ENCODE results near the gene AGFG2.
"Not testable (repeated sequence)": the region's sequence is repeated elsewhere in the genome, so short reads cannot be mapped to it uniquely, and the experiment has no call there.

Gene AGFG2

DNA sequence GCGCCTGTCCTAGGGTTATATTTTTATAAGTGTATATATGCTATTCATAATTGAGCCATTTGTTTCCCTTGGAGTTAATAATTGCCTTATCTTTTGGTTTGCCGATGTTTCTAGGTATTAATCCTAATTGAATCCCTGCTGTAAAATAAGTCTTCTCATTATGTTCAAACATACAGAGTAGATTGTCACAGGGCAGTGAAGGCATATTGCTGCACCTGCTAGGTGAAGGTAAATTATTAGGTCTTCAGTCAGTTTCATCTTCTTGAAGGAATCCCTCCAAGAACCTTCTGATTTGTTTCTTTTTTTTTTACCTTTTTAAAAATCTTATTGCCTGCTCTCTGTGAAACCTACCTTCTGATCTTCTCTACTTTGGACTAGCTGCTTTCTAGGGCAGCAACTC lies 17.9 kb upstream of the AGFG2 start:
- no peak for DNase-seq

DNA sequence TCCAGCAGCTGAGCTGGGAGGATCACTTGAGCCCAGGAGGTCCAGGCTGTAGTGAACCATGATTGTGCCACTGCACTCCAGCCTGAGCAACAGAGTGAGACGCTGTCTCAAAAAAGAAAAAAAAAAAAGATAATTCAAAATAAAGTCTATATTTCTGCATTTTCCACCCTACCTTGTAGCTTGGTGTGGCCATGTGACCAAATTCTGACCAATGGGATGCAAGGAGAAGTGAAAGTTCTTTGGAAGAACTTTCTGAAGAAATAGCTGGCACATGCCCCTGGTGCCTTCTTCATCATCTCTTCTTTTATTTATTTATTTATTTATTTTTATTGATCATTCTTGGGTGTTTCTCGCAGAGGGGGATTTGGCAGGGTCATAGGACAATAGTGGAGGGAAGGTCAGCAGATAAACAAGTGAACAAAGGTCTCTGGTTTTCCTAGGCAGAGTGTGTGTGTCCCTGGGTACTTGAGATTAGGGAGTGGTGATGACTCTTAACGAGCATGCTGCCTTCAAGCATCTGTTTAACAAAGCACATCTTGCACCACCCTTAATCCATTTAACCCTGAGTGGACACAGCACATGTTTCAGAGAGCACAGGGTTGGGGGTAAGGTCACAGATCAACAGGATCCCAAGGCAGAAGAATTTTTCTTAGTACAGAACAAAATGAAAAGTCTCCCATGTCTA lies 17.0 kb upstream of the AGFG2 start:
- not testable (repeated sequence) for DNase-seq

DNA sequence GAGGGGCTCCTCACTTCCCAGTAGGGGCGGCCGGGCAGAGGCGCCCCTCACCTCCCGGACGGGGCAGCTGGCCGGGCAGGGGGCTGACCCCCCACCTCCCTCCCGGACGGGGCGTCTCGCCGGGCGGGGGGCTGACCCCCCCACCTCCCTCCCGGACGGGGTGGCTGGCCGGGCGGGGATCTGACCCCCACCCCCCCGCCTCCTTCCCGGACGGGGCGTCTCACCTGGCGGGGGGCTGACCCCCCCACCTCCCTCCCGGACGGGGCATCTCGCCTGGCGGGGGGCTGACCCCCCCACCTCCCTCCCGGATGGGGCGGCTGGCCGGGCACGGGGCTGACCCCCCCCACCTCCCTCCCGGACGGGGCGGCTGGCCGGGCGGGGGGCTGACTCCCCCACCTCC lies 15.8 kb upstream of the AGFG2 start:
- DNase-seq = not testable (repeated sequence)

DNA sequence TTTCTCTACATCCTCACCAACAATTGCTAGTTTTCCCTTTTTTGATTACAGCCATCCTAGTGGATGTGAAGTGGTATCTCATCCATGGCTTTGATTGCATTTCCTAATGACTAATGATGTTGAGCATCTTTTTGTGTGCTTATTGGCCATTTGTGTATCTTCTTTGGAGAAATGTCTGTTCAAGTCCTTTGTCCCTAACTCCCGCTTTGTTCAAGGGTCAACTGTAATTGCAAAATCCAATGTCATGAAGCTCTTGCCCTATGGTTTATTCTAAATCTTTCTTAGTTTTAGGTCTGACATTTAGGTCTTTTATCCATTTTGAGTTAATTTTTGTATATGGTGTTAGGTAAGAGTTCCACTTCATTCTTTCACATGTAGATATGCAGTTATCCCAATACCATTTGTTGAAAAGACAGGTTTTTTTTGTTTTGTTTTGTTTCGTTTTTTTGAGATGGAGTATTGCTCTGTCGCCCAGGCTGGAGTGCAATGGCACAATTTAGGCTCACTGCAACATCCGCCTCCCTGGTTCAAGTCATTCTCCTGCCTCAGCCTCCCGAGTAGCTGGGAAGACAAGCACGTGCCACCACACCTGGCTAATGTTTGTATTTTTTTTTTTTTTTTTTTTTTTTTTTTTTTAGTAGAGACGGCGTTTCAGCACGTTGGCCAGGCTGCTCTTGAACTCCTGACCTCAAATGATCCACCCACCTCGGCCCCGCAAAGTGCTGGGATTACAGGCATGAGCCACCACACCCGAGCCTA lies 10.7 kb upstream of the AGFG2 start:
- not testable (repeated sequence) for DNase-seq

DNA sequence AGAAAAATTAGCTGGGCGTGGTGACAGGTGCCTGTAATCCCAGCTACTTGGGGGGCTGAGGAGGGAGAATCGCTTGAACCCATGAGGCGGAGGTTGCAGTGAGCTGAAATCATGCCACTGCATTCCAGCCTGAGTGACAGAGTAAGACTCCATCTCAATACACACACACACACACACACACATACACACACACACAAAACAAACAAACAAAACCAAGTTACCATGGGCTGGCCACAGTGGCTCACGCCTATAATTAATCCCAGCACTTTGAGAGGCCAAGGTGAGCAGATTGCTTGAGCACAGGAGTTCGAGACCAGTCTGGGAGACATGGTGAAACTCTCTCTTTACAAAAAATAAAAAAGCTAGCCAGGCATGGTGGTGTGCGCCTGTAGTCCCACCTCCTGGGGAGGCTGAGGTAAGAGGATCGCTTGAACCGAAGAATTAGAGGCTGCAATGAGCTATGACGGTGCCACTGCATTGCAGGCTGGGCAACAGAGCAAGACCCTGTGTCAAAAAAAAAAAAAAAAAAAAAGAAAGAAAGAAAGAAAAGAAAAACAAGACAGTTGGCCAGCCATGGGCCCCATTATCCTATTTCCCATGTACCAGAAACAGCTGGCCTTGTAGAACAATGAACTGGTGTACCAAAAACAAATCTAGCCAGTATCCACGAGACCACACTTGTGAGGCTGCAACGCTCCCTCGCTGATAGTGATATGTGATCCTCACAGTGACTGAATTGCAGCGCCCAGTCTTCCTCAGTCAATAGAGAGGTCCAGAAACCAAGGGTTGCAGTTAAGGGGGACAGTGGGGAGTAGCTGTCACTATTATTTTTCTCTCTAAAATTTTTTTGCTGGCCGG lies 6.6 kb upstream of the AGFG2 start:
- no peak for DNase-seq

DNA sequence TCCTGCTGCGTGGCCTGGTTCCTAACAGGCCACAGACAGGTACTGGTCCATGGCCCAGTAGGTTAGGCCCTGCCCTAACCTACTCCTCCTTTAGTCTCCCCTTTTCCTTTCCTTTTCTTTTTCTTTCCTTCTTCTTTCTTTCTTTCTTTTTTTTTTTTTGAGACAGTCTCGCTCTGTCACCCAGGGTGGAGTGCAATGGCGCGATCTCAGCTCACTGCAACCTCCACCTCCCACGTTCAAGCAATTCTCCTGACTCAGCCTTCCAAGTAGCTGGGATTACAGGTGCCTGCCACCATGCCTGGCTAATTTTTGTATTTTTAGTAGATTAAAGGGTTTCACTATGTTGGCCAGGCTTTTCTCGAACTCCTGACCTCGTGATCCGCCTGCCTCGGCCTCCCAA lies 3.0 kb upstream of the AGFG2 start:
- not testable (repeated sequence) for DNase-seq

DNA sequence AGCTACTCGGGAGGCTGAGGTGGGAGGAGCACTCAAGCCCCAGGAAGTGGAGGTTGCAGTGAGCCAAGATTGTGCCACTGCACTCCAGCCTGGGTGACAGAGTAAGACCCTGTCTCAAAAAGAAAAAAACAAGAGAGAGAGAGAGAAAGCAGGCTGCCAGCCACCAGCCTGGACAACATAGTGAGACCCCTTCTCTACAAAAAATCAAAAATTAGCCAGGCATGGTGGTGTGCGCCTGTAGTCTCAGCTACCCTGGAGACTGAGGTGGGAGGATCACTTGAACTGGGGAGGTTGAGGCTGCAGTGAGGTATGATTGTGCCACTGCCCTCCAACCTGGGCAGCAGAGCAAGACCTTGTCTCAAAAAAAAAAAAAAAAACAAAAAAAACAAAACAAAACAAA lies 2.3 kb upstream of the AGFG2 start:
- DNase-seq = not testable (repeated sequence)

DNA sequence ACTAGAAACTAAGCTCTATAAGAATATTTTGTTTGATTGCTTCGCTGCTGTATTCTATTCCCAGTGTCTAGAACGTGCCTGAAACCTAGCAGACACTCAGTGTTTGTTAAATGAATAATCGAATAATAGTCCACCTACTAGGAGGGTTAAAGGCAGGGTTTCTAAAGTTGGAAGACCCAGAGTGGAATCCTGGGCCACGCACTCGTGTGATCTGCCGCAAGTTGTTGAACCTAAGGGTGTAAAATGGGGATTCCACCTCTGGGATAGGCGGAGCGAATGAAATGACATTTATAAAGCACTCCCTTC lies 702 bp upstream of the AGFG2 start:
- DNase-seq = no peak

DNA sequence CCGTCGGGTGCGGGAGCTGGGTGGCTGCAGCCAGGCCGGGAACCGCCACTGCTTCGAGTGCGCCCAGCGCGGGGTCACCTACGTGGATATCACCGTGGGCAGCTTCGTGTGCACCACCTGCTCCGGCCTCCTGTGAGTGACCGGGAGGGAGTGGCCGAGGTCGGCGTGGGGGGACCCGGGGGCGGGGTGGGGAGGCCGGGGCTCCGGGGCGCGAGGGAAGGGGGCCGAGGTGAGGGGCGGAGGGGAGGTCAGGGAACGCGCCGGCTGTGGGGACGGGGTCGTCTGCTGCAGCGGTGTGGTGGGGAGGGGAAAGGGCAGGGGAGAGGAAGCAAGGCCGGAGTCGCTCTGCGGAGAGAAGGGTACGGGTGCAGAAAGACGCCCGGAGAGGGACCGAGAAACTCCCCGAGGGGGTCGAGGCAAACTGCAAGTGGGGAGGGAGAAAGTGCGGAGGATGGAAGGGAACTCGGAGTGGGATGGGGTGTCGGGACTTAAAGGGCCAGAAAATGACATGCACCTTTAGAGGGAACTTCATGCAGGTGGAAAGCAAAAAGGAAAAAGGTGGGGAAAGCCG lies 518 bp downstream of the AGFG2 start:
- no peak for DNase-seq

DNA sequence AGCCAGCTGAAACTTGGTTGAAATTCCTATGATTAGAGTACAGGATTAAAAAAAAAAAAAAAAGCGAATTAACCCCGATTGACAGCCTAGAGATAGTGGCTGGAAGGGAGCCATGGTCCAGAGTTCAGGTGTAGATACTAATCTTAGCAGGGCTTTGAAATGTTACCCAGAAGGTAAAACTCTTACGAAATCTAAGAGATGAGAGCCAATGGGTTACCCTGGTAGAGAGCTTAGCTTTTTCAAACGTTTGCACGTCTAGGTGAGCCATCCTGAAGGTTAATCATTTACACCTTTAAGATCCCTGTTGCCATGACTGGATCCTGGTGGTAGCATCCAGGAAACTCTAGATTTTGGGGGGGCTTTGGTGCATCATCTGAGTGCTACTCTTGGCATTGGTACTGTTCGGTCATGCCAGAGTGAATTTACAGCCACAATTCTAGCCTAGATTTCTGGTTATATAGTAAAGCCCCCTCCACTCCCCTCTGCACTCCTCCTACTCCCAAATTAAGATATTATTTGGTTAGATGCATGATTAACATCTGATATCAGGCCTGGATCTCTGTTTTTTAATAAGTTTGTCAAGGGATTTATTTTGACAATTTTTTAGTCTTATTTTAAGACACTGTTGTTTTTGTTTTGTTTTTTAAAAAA lies 1.2 kb downstream of the AGFG2 start:
- DNase-seq = no peak

DNA sequence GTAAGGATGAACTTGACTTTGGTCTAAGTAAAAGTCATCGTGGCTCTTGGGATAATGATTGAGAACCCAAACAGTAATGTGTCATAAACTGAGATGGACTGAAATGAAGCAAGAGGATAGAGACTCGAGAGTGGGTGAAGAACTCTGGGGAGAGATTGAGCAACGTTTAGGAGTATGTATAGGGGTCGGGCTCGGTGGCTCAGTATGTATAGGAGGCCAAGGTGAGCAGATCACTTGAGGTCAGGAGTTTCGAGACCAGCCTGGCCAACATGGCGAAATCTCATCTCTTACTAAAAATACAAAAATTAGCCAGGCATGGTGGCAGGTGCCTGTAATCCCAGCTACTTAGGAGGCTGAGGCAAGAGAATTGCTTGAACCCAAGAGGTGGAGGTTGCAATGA lies 2.3 kb downstream of the AGFG2 start:
- DNase-seq = not testable (repeated sequence)

DNA sequence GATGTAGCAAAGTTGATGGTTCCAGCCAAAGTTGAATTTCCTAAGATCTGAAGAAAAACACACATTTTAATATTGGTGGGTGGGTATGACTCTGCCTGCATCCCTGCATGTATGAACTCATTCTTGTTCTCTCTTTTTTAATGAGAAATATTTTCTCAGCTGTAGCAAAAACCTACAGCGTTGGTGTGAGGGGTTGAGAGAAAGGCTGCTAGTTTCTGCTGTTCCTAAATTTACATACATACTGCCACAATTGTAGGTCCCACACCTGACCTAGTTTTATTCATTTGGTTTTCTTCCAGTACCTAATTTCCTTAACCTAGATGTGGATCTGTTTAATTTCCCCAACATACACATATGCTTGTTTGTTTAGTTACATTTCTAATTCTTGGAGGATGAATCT lies 4.6 kb downstream of the AGFG2 start:
- DNase-seq = no peak

DNA sequence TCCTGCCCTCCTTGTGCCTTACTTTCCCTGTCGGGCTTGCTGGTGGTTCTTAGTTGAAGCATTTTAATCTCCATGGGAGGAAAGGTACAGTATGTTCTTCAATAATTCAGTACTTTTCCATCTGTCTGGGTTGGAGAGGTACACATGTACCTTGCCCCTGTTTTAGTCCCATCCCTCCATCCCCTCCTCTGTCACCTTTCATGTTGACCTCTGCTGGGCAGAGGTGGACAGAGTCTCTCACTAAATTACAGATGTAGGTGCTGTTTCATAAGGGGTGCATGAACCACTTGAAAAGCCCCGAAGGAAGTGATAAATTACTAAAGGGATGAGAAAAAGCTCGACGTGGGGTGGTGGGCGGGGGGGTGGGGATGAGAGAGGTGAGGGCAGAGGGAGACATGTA lies 5.4 kb downstream of the AGFG2 start:
- no peak for DNase-seq

DNA sequence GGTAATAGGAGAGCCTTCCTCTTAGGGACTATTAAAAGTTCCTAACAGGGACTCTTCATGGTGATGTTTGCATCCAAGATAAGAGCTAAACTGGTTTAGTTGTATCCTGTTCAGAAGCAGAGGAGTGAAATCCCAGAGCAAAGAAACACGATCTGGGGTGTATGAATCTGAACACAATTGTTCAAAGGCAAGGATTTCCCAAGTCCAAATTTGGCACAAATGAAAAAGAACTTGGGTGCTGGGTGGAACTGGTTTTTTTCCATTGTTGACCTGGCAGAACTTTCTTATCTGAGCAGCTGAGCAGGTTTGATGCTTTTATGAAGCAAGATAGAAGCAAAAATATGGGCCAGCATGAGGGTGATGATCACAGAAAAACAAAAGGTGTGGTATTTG lies 6.0 kb downstream of the AGFG2 start:
- no peak for DNase-seq

DNA sequence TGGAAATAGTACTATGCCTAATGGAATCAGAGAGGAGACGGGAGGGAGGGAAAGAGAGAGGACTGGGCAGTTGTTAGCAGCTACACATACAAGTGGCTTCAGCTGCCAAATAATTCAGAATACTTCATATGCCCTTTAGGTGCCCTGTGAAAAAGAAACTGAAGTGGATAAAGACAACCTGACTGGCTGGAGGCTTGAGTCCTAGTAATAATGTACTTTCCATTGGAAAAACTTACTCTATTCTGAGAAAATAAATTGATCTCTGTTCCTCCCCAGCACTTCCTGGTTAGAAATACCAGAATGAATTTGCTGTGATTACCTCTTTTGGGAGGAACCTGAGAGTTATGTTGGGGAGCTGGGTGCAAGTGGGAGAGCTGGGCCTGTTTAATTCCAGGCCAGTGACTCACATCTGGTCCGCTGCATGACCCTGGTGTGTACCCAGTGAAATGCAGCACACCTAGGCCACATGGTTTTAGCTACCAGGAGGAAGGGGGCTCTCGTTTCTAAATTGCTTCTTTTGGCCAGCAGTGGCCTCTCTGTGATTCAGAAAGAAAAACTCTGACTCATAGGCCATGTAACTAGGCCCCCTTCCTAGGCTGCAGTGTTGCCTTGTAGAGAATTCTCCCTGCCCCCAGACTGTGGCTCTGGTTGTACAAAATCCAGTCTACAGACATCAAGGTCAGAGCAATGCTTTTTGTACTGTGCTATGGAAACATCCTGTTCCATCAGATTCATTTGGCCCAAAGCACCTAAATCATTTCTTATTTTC lies 6.5 kb downstream of the AGFG2 start:
- no peak for DNase-seq

DNA sequence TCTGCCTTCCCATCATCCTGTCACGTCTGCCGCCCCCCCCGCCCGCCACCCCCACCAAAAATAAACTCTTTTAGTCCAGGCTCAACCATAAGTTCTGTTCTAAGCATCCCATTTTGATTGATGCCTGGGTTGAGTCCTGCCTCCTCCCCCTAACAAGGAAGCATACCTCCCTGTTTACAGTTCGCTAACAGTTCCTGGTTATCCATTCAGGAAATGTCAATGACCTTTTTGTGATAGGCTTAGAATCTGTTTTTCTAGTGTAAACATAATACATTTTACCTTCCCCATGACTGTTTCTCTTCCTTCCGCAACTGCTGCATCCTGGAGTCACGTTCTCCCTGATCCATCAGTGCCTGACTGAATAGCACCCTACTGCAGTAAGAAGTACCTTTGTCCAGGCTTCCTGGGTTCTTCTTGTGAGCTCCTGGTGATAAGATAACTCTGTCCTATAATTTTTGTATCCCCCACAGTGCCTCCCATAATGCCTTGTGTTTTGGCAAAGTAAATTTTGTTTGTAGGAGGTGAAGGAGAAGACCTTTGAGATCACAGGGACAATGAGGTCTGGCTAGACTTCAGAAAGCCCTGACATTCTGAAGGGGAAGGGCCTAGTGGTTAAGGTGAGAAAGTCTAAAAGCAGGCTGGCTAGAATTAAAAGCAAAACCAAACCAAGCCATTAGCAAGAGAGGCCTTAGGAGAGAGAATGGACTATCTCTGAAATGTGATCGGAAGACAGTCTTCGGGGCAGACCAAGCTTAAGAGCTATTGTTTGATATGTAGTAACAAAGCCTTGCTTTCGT lies 7.3 kb downstream of the AGFG2 start:
- DNase-seq = no peak

DNA sequence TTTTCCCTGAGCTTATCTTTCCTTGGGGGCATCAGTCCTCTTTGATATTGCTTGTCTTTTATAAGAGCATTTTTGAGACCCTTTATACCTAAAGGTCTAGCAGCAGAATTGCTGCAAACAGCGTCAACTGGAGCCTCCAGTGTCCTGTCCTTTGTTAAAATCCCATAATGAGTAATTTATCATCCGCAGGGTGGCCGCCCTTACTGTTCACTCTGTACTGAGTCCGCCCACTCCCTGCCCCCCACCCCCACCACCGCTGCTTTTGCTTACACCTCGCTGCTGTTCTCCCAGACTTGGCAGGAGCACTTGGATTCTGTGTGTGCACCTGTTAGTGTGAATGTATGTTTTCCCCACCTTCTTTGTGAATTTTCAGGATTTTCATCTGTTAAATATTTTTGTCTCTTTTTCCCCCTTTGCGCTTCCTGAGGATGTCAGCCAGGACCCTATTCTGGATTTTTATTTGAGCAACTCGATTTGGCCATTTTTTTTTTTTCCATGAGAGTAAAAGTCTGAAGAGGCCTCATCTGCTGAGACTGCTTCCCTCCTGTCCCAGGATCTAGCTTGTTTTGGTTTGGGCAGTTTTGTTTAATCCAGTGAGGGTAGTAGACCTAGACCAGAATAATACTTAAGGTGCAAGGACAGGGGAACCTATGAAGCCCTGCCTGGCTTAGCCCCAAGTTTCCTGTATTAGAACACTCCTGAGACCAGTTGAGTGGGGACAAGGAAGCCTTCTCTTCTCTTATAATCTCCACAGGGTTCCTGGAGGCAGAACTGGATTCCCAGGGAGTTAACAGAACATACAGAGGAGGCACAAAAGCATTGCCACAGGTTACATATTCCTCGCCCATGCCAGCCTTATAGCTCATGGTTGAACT lies 8.2 kb downstream of the AGFG2 start:
- no peak for DNase-seq

DNA sequence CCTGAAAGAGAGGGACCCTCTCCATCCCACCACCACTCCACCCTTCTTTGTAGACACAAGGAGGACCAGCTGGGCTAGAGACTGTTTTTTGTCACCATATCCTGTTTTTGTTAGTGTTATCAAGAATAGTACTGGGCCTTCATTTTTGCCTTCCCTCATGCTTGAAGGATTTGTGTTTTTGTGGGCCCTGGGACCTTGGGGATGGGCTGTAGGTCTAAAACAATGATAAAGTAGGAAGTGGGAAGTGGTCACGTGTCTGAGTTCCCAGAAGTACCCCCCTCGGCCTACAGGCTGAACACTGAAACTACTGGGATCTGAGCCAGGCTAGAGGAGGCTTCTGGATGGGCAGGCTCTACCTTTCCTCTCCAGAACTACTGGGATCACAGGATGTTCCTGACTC lies 8.9 kb downstream of the AGFG2 start:
- DNase-seq = no peak

DNA sequence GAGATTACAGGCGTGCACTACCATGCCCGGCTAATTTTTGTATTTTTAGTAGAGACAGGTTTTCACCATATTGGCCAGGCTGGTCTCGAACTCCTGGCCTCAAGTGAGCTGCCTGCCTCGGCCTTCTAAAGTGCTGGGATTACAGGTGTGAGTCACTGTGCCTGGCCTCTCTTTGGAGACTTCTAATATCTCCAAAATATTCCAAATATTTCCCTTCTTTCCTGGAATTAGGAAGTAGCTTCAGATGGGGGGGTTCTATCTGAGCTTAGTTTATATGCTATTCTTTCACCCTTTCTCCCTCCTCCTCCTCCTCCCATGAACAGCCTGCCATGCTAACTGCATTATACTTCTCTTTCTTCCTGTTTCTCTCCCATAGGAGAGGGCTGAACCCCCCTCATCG lies 9.4 kb downstream of the AGFG2 start:
- DNase-seq = not testable (repeated sequence)

DNA sequence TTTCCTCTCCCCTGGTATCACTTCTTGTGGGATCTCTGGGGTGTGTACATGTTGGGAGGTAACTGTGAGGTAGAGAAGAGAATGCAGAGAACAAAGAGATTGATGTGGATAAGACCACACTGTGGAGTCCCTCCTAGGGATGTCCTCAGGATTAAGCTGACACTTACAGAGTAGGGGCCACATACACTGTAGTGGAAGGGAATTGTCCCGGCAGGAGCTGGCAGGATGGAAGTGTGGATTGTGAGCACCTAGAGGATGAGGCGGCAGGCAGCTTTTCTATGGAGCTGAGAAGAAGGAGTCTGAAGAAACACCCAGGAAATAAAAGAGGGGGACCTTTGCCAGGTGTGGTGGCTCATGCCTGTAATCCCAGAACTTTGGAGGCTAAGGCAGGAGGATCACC lies 13.5 kb downstream of the AGFG2 start:
- no peak for DNase-seq

Data from SHP77 (cell line).